ENCODE data around the gene C1QTNF8. TPM values are rescaled to one million over a fixed set of nuclear protein-coding genes. Genes with fewer than 3 reads are reported as not detected.
"Not testable (repeated sequence)": the region's sequence is repeated elsewhere in the genome, so short reads cannot be mapped to it uniquely, and the experiment has no call there.

The C1QTNF8 gene
- total RNA-seq, 1 experiment from 2014 or later, result not detected

- H4K20me1 ChIP-seq (ENCODE audit: insufficient read depth), result no peaks in the 10 kb centered on the region; the same call in 1 of the 2 replicates
- no peak overlapping the region for H2AFZ ChIP-seq
- BruUV-seq (replicated peaks), result no TSS peak
- H3K9me2 ChIP-seq (ENCODE audit: insufficient read depth), result no peaks in the 10 kb centered on the region
- CTCF ChIA-PET, result no interaction called here
- no peaks in the 10 kb centered on the region for H3K9me3 ChIP-seq (ENCODE audit: insufficient read depth, low read depth)
- no peak overlapping the region for H3K4me2 ChIP-seq
- POLR2A ChIA-PET (ENCODE audit: unreplicated experiment), result no interaction called here
- intact Hi-C loops (cut with micrococcal nuclease; ENCODE audit: unreplicated experiment), result no loop called here
- no peak overlapping the region for H3K27ac ChIP-seq
- H3K4me1 ChIP-seq (replicated peaks; ENCODE audit: insufficient read depth), result no peaks in the 10 kb centered on the region
- peaks cover 54% of the 10 kb centered on the region for H3K27me3 ChIP-seq (ENCODE audit: insufficient read depth, low read depth)
- H3F3A ChIP-seq (ENCODE audit: insufficient read depth, low read depth), result no peaks in the 10 kb centered on the region
- no peaks in the 10 kb centered on the region for H3K36me3 ChIP-seq (ENCODE audit: low read depth)
- H3K4me3 ChIP-seq, result no peak overlapping the region
- H3K79me2 ChIP-seq (ENCODE audit: low read depth), result no peaks in the 10 kb centered on the region
- TF ChIP-seq CTCF (conservative IDR thresholded peaks at IDR 0.05) (no peak), EZH2 (IDR thresholded peaks at IDR 0.05; ENCODE audit: low read depth) (no peak)
- no peak for DNase-seq
These were observed 1.2 kb downstream of the C1QTNF8 start for GRCh38 chr16:1094601-1095449.

GRCh38 chr16:1094124-1094479 lies 1.9 kb downstream of the C1QTNF8 start:
- no peak overlapping the region for H3K27ac ChIP-seq
- ChIA-PET CTCF (no interaction called here), POLR2A (ENCODE audit: unreplicated experiment) (no interaction called here)
- no peak overlapping the region for H2AFZ ChIP-seq
- no peaks in the 10 kb centered on the region for H3K79me2 ChIP-seq (ENCODE audit: low read depth)
- H3K4me2 ChIP-seq, result no peak overlapping the region
- intact Hi-C loops (cut with micrococcal nuclease; ENCODE audit: unreplicated experiment), result no loop called here
- DNase-seq, result no peak
- H4K20me1 ChIP-seq (ENCODE audit: insufficient read depth), result no peaks in the 10 kb centered on the region; the same call in 1 of the 2 replicates
- no peak overlapping the region for H3K4me3 ChIP-seq
- H3F3A ChIP-seq (ENCODE audit: insufficient read depth, low read depth), result no peaks in the 10 kb centered on the region
- H3K27me3 ChIP-seq (ENCODE audit: insufficient read depth, low read depth), result peaks cover 54% of the 10 kb centered on the region
- no peaks in the 10 kb centered on the region for H3K9me3 ChIP-seq (ENCODE audit: insufficient read depth, low read depth)
- H3K36me3 ChIP-seq (ENCODE audit: low read depth), result no peaks in the 10 kb centered on the region
- BruUV-seq (replicated peaks), result no TSS peak
- no peaks in the 10 kb centered on the region for H3K9me2 ChIP-seq (ENCODE audit: insufficient read depth)
- no peaks in the 10 kb centered on the region for H3K4me1 ChIP-seq (replicated peaks; ENCODE audit: insufficient read depth)
- TF ChIP-seq EZH2 (IDR thresholded peaks at IDR 0.05; ENCODE audit: low read depth) (no peak), CTCF (conservative IDR thresholded peaks at IDR 0.05) (no peak)

- no TSS peak for BruUV-seq (replicated peaks)
- no peaks in the 10 kb centered on the region for H3K36me3 ChIP-seq (ENCODE audit: low read depth)
- no peaks in the 10 kb centered on the region for H3F3A ChIP-seq (ENCODE audit: insufficient read depth, low read depth)
- H3K9me3 ChIP-seq (ENCODE audit: insufficient read depth, low read depth), result no peaks in the 10 kb centered on the region
- no peaks in the 10 kb centered on the region for H3K9me2 ChIP-seq (ENCODE audit: insufficient read depth)
- no peak overlapping the region for H3K4me3 ChIP-seq
- H4K20me1 ChIP-seq (ENCODE audit: insufficient read depth), result no peaks in the 10 kb centered on the region; the same call in 1 of the 2 replicates
- no peak overlapping the region for H3K27ac ChIP-seq
- no peak for DNase-seq
- POLR2A ChIA-PET (ENCODE audit: unreplicated experiment), result no interaction called here
- CTCF ChIA-PET, result no interaction called here
- H2AFZ ChIP-seq, result no peak overlapping the region
- H3K4me2 ChIP-seq, result no peak overlapping the region
- H3K27me3 ChIP-seq (ENCODE audit: insufficient read depth, low read depth), result peaks cover 55% of the 10 kb centered on the region
- no peaks in the 10 kb centered on the region for H3K4me1 ChIP-seq (replicated peaks; ENCODE audit: insufficient read depth)
- TF ChIP-seq CTCF (conservative IDR thresholded peaks at IDR 0.05) (no peak), EZH2 (IDR thresholded peaks at IDR 0.05; ENCODE audit: low read depth) (no peak)
- no peaks in the 10 kb centered on the region for H3K79me2 ChIP-seq (ENCODE audit: low read depth)
- intact Hi-C loops (cut with micrococcal nuclease; ENCODE audit: unreplicated experiment), result no loop called here
These were observed 2.5 kb downstream of the C1QTNF8 start for GRCh38 chr16:1093284-1094123.

GRCh38 chr16:1092685-1093283 lies 3.3 kb downstream of the C1QTNF8 start:
- H3K4me2 ChIP-seq; POLR2A ChIA-PET (ENCODE audit: unreplicated experiment); intact Hi-C loops (cut with micrococcal nuclease; ENCODE audit: unreplicated experiment): not testable (repeated sequence)

More at GRCh38 chr16:1092685-1093283, 3.3 kb downstream of the C1QTNF8 start:
- H3K4me1 ChIP-seq (replicated peaks; ENCODE audit: insufficient read depth); H4K20me1 ChIP-seq (ENCODE audit: insufficient read depth); H3K9me2 ChIP-seq (ENCODE audit: insufficient read depth); H3K27ac ChIP-seq; H3F3A ChIP-seq (ENCODE audit: insufficient read depth, low read depth); DNase-seq; BruUV-seq (replicated peaks); CTCF ChIA-PET; H3K4me3 ChIP-seq; H3K79me2 ChIP-seq (ENCODE audit: low read depth); H2AFZ ChIP-seq; H3K36me3 ChIP-seq (ENCODE audit: low read depth); H3K9me3 ChIP-seq (ENCODE audit: insufficient read depth, low read depth): not testable (repeated sequence)
- peaks cover 55% of the 10 kb centered on the region for H3K27me3 ChIP-seq (ENCODE audit: insufficient read depth, low read depth)

All from PC-9 (cell line).